CD14-positive monocyte (primary cell): Measurements from ENCODE around the gene SPOP. TPM values are rescaled to one million over a fixed set of nuclear protein-coding genes. Genes with fewer than 3 reads are reported as not detected.

Experiments
- DNase-seq, 3 donors: peaks; one replicate each; pipeline ENCODE4 v3.0.0-alpha.2; 2011 to 2022
- H2AFZ ChIP-seq: 2 replicates; pipeline ENCODE4 v1.6.0; 2012; ENCODE audit warnings: mild to moderate bottlenecking, low read depth, low read length, inconsistent platforms; ENCODE audit not compliant: insufficient read depth, poor library complexity, severe bottlenecking
- H3K27ac ChIP-seq, 2 donors: 1 replicate in 1 of 2; 2 replicates in 1 of 2; pipeline ENCODE4 v1.5.1; 2012 to 2013; ENCODE audit warnings: low read length in 2 of 2, control low read depth in 1 of 2, inconsistent platforms in 1 of 2, low read depth in 1 of 2, mild to moderate bottlenecking in 1 of 2
- H3K27me3 ChIP-seq, 2 donors: one replicate each; pipeline versions ENCODE4 v1.6.0 to v1.6.1; 2011 to 2013; ENCODE audit warnings: low read length in 2 of 2; ENCODE audit not compliant: control insufficient read depth in 2 of 2, insufficient read depth in 2 of 2
- H3K36me3 ChIP-seq, 2 donors: replicated peaks in 1 of 2; 1 replicate in 1 of 2; 2 replicates in 1 of 2; pipeline versions ENCODE4 v1.5.1 to v1.6.1; 2012 to 2013; ENCODE audit warnings: low read length in 2 of 2, control low read depth in 1 of 2, inconsistent platforms in 1 of 2, mild to moderate bottlenecking in 1 of 2; ENCODE audit not compliant: insufficient read depth in 2 of 2, control insufficient read depth in 1 of 2
- H3K4me1 ChIP-seq, 2 donors: 1 replicate in 1 of 2; 2 replicates in 1 of 2; pipeline versions ENCODE4 v1.5.1 to v1.6.1; 2012 to 2013; ENCODE audit warnings: low read length in 2 of 2, control low read depth in 1 of 2, inconsistent platforms in 1 of 2, mild to moderate bottlenecking in 1 of 2, moderate library complexity in 1 of 2; ENCODE audit not compliant: insufficient read depth in 2 of 2, control insufficient read depth in 1 of 2
- H3K4me2 ChIP-seq: replicated peaks from 2 replicates; pipeline ENCODE3; 2012; ENCODE audit warnings: low read length, moderate library complexity, mild to moderate bottlenecking; ENCODE audit not compliant: poor library complexity, severe bottlenecking; ENCODE audit errors: extremely low read depth
- H3K4me3 ChIP-seq, 3 experiments: fragments of 200-600 bp in 1 of 3; sonication (generic) in 1 of 3; replicated peaks in 1 of 3; 1 replicate in 2 of 3; 2 replicates in 1 of 3; pipeline ENCODE4 v1.5.1; 2011 to 2013; ENCODE audit warnings: low read length in 3 of 3, mild to moderate bottlenecking in 3 of 3, control low read depth in 2 of 3, low read depth in 2 of 3, inconsistent platforms in 1 of 3, moderate library complexity in 1 of 3
- H3K79me2 ChIP-seq: 2 replicates; pipeline ENCODE4 v1.6.0; 2012; ENCODE audit warnings: mild to moderate bottlenecking, control low read depth, inconsistent platforms, low read length, moderate library complexity; ENCODE audit not compliant: insufficient read depth
- H3K9ac ChIP-seq: 2 replicates; pipeline ENCODE4 v1.6.0; 2017; ENCODE audit warnings: low read length, mild to moderate bottlenecking; ENCODE audit not compliant: insufficient read depth, poor library complexity, severe bottlenecking
- H3K9me3 ChIP-seq, 2 donors: replicated peaks in 1 of 2; 1 replicate in 1 of 2; 2 replicates in 1 of 2; pipeline versions ENCODE4 v1.5.1 to v1.6.1; 2012 to 2013; ENCODE audit warnings: low read length in 2 of 2, control low read depth in 1 of 2; ENCODE audit not compliant: control insufficient read depth in 1 of 2, insufficient read depth in 1 of 2
- H4K20me1 ChIP-seq: 2 replicates; pipeline ENCODE4 v1.6.0; 2012; ENCODE audit warnings: mild to moderate bottlenecking, low read length, control low read depth, moderate library complexity; ENCODE audit not compliant: insufficient read depth
- H3K27ac Mint-ChIP-seq, 7 donors: one replicate each; pipeline ENCODE4 v1.8.0; 2020; ENCODE audit warnings: mild to moderate bottlenecking in 7 of 7, mixed read lengths in 7 of 7, moderate library complexity in 6 of 7, inconsistent platforms in 2 of 7
- H3K27me3 Mint-ChIP-seq, 3 donors: one replicate each; pipeline ENCODE4 v1.8.0; 2021 to 2022; ENCODE audit warnings: low read depth in 3 of 3, mild to moderate bottlenecking in 3 of 3, mixed read lengths in 3 of 3, moderate library complexity in 3 of 3, inconsistent platforms in 1 of 3
- H3K36me3 Mint-ChIP-seq, 2 donors: one replicate each; pipeline ENCODE4 v1.8.0; 2020; ENCODE audit warnings: mixed read lengths in 2 of 2, inconsistent platforms in 1 of 2, mild to moderate bottlenecking in 1 of 2
- H3K4me1 Mint-ChIP-seq: one replicate; pipeline ENCODE4 v1.8.0; 2020; ENCODE audit warnings: mild to moderate bottlenecking, mixed read lengths
- H3K4me3 Mint-ChIP-seq, 2 donors: one replicate each; pipeline ENCODE4 v1.8.0; 2020; ENCODE audit warnings: mild to moderate bottlenecking in 2 of 2, mixed read lengths in 2 of 2, moderate library complexity in 1 of 2
- H3K9me3 Mint-ChIP-seq, 7 donors: one replicate each; pipeline ENCODE4 v1.8.0; 2020 to 2022; ENCODE audit warnings: mixed read lengths in 7 of 7, mild to moderate bottlenecking in 6 of 7, moderate library complexity in 6 of 7, inconsistent platforms in 2 of 7
- CTCF ChIP-seq: fragments of 200-600 bp; IDR thresholded peaks from one replicate; pipeline ENCODE4 v1.8.0; 2022; ENCODE audit warnings: antibody characterized with exemption, mild to moderate bottlenecking
- WGBS: methylation state at CpG from one replicate; pipeline ENCODE4 v1.1.5; 2013; ENCODE audit warnings: missing lambda C conversion rate; ENCODE audit not compliant: insufficient coverage; 5-methylcytosine and 5-hydroxymethylcytosine counted together
- intact Hi-C, 2 donors: fragments of 100-400 bp; cut with micrococcal nuclease; formaldehyde crosslinking; loops; one replicate each; pipeline versions ENCODE4 v1.15.0 to v1.15.1; 2023
- polyA plus RNA-seq, 3 donors: library from polyadenylated mRNA; depleted of rRNA in 1 of 3; unstranded in 2 of 3; stranded (reverse) in 1 of 3; fragments of 300-500 nt in 2 of 3; fragments of >200 nt in 1 of 3; fragmentation: Illumina TruSeq in 2 of 3; gene quantifications; 1 replicate in 2 of 3; 2 replicates in 1 of 3; pipeline ENCODE4 v1.2.3, GENCODE V29; 2012 to 2021

SPOP gene
- polyA plus RNA-seq, 3 donors: 41.3 to 65.5 (median 63.2) TPM

- no peak for TF ChIP-seq CTCF
- Histone ChIP-seq H3K4me2 (no peak overlapping the region), H3K4me3 (no peak overlapping the region), H3K4me1 (no peaks in the 10 kb centered on the region), H3K27ac (peak overlapping the region in 1 of 2 donors; percentile 53), H3K79me2 (no peaks in the 10 kb centered on the region), H3K36me3 (peaks cover 67 to 98% of the 10 kb centered on the region in 2 donors), H4K20me1 (no peaks in the 10 kb centered on the region), H3K9me3 (no peaks in the 10 kb centered on the region), H2AFZ (no peak overlapping the region), H3K9ac (no peak overlapping the region), H3K27me3 (no peaks in the 10 kb centered on the region)
- intact Hi-C loops: no loop called here
- Mint-ChIP-seq H3K4me3 (no peak overlapping the region), H3K36me3 (peaks cover 74 to 93% of the 10 kb centered on the region in 2 donors), H3K27me3 (no peaks in the 10 kb centered on the region), H3K27ac (peak overlapping the region in 4 of 7 donors; percentile 3 to 49 (median 40)), H3K9me3 (no peaks in the 10 kb centered on the region), H3K4me1 (no peaks in the 10 kb centered on the region)
- no peak for DNase-seq
- 90% methylated on average over 3 of the region's 9 CpGs for WGBS
These were observed 37.9 kb upstream of the SPOP start for GRCh38 chr17:49715717-49716279.

GRCh38 chr17:49715216-49715615, 37.3 kb upstream of the SPOP start:
- H3K9ac ChIP-seq: no peak overlapping the region
- DNase-seq: no peak
- no peaks in the 10 kb centered on the region for H3K79me2 ChIP-seq
- intact Hi-C loops: no loop called here
- 76% methylated on average over 4 of the region's 4 CpGs for WGBS
- peak overlapping the region in 5 of 7 donors; percentile 28 to 73 (median 43) for H3K27ac Mint-ChIP-seq
- H3K27me3 ChIP-seq: no peaks in the 10 kb centered on the region
- no peaks in the 10 kb centered on the region for H4K20me1 ChIP-seq
- H2AFZ ChIP-seq: no peak overlapping the region
- no peak for TF ChIP-seq CTCF
- H3K36me3 Mint-ChIP-seq: peaks cover 74 to 93% of the 10 kb centered on the region in 2 donors
- H3K4me2 ChIP-seq: no peak overlapping the region
- H3K4me1 Mint-ChIP-seq: no peaks in the 10 kb centered on the region
- no peak overlapping the region for H3K4me3 ChIP-seq
- H3K9me3 ChIP-seq: no peaks in the 10 kb centered on the region
- H3K36me3 ChIP-seq: peaks cover 67 to 97% of the 10 kb centered on the region in 2 donors
- H3K4me3 Mint-ChIP-seq: no peak overlapping the region
- peak overlapping the region in 1 of 2 donors; percentile 53 for H3K27ac ChIP-seq
- H3K9me3 Mint-ChIP-seq: no peaks in the 10 kb centered on the region
- no peaks in the 10 kb centered on the region for H3K4me1 ChIP-seq
- H3K27me3 Mint-ChIP-seq: no peaks in the 10 kb centered on the region
